ENCODE data around the gene CHEK1. TPM values are rescaled to one million over a fixed set of nuclear protein-coding genes. Genes with fewer than 3 reads are reported as not detected.

CHEK1 gene
- total RNA-seq, 1 donor from 2014 or later: 57.0 TPM

DNA sequence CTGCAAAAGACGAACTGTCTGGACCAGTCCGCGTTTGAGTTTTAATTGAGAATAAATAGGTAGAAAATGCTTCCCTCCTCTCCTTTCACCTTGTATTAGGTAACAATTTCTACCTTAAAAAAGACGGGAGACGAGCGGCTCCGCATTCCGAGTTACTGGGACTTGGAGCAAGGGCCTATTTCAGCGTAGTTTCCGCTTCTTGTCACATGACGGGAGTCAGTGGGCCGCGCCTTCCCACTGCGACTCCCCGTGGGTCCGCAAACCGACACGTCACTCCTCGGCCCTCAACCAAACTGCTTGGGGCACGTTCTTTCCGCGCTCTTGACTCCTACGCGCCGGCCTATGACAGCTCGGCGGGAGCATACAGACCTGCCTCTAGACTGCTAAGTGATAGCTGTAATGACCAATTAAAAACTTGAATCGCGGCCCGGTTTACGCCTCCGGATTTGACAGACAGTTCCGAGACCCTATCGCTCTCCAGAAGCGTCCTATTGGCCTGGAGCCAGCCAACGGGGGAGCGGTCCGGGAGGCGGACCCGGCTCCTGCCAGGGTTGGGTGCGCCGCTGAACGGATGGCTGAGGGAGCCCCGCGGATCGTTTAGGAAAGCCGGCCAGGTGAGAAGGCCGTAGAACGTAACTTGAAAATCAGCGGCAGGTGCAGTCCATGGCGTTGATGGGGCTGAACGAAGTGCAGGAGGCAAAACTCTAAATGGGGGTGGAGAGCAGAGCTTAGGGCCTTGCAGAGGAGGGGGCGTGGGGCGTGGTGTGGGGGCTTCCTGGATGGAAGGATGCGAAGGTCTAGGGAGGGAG lies 32.5 kb upstream of the CHEK1 start, which contains the start of gene STT3A:
STT3A (plus strand) TSS at position 548 of the 809 bp plus-strand sequence. CDS start 3,064 bp downstream, outside the sequence.
- H3K4me3 Mint-ChIP-seq (ENCODE audit: unreplicated experiment): peak within 1 kb of the TSS; percentile 99

DNA sequence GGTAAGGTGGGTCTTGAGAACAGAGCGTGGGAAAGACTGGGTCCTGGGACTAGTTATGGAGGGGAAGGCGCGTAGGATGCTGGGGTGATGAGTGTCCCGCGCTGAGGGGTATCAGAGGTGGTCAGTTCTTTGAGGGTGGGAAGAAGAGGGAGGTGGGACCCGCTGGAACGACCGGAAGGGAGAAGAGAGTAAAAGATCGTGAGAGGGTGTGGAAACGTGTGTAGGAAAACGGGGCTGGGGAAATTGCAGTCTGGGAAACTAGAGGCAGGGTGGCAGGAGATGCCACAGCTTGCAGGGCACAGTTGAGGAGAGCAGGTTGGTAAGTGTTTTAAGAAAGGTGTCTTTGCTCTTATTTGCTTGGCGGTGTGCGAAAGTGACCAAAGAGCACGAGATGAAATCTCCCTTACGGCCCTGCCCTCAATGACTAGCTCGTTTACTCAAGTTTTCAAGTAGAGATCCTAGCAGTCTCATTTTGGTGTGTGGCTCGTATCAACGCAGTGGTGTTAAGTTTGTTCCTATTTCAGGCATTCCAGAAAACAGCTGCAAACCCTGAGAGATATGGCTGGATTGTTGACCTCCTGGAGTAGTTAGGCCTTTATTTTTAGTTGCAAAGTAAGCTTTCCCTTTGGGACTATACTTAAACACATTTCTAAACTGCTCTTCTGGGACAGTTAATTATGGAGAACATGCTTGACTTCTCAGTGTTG lies 31.7 kb upstream of the CHEK1 start:
- H3K27me3 Mint-ChIP-seq (ENCODE audit: unreplicated experiment): peaks cover 5% of the 10 kb centered on the region
- no peak for DNase-seq (ENCODE audit: low spot score)
- H3K27ac Mint-ChIP-seq (ENCODE audit: unreplicated experiment): peak overlapping the region; percentile 85
- peaks cover 17% of the 10 kb centered on the region for H3K4me1 Mint-ChIP-seq (ENCODE audit: unreplicated experiment)
- TF ChIP-seq CTCF (IDR thresholded peaks at IDR 0.05; ENCODE audit: unreplicated experiment): no peak
- H3K4me3 Mint-ChIP-seq (ENCODE audit: unreplicated experiment): peak overlapping the region; percentile 99
- H3K36me3 Mint-ChIP-seq (ENCODE audit: low read depth, unreplicated experiment): peaks cover 9% of the 10 kb centered on the region
- H3K9me3 Mint-ChIP-seq (ENCODE audit: unreplicated experiment): no peaks in the 10 kb centered on the region

More for the DNA sequence above, 32.5 kb upstream of the CHEK1 start, which contains the start of gene STT3A:
- TF ChIP-seq CTCF (IDR thresholded peaks at IDR 0.05; ENCODE audit: unreplicated experiment): no peak
- Mint-ChIP-seq H3K4me1 (ENCODE audit: unreplicated experiment) (peaks cover 17% of the 10 kb centered on the region), H3K36me3 (ENCODE audit: low read depth, unreplicated experiment) (peaks cover 7% of the 10 kb centered on the region), H3K9me3 (ENCODE audit: unreplicated experiment) (no peaks in the 10 kb centered on the region), H3K27me3 (ENCODE audit: unreplicated experiment) (peaks cover 5% of the 10 kb centered on the region), H3K27ac (ENCODE audit: unreplicated experiment) (peak within 1 kb of the TSS; percentile 97)
- DNase-seq (ENCODE audit: low spot score): peak; percentile 96

DNA sequence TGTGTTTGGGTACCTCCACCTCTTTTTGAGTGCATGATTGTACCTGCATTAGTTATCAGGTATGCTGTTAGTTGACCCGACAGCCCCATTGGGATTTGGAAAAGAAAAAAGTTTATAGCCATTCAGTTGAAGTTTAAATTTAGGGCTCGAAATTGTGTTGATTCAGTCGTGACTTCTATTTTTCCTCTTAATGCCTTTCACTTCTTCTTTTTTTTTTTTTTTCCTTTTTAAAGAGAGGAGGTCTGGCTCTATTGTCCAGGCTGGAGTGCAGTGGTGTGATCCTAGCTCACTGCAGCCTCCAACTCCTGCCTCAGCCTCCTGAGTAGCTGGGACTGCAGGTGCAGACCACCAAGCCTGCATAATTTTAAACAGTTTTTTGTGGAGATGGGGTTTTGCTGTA lies 30.0 kb upstream of the CHEK1 start:
- H3K27me3 Mint-ChIP-seq (ENCODE audit: unreplicated experiment): peaks cover 6% of the 10 kb centered on the region
- H3K27ac Mint-ChIP-seq (ENCODE audit: unreplicated experiment): no peak overlapping the region
- H3K4me1 Mint-ChIP-seq (ENCODE audit: unreplicated experiment): peaks cover 14% of the 10 kb centered on the region
- H3K36me3 Mint-ChIP-seq (ENCODE audit: low read depth, unreplicated experiment): peaks cover 13% of the 10 kb centered on the region
- no peak overlapping the region for H3K4me3 Mint-ChIP-seq (ENCODE audit: unreplicated experiment)
- TF ChIP-seq CTCF (IDR thresholded peaks at IDR 0.05; ENCODE audit: unreplicated experiment): no peak
- no peak for DNase-seq (ENCODE audit: low spot score)
- H3K9me3 Mint-ChIP-seq (ENCODE audit: unreplicated experiment): no peaks in the 10 kb centered on the region

DNA sequence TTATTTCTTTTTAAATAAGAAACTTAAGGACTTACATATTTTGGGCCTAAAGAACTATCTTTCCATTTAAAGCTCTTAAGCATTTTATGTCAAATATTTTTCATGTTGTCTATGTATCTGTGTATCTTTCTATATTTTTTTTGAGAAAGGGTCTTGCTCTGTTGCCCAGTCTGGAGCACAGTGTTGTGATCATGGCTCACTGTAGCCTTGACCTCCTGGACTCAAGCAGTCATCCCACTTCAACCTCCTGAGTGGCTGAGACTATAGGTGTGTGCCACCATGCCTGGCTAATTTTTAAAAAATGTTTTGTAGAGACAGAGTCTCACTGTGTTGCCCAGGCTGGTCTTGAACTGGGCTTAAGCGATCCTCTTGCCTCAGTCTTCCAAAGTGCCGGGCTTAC lies 24.3 kb upstream of the CHEK1 start:
- Mint-ChIP-seq H3K27ac (ENCODE audit: unreplicated experiment) (no peak overlapping the region), H3K36me3 (ENCODE audit: low read depth, unreplicated experiment) (peaks cover 29% of the 10 kb centered on the region)

More for the DNA sequence above, 24.3 kb upstream of the CHEK1 start:
- H3K4me1 Mint-ChIP-seq (ENCODE audit: unreplicated experiment): no peaks in the 10 kb centered on the region
- no peak for DNase-seq (ENCODE audit: low spot score)
- no peak for TF ChIP-seq CTCF (IDR thresholded peaks at IDR 0.05; ENCODE audit: unreplicated experiment)
- no peaks in the 10 kb centered on the region for H3K9me3 Mint-ChIP-seq (ENCODE audit: unreplicated experiment)
- peaks cover 1% of the 10 kb centered on the region for H3K27me3 Mint-ChIP-seq (ENCODE audit: unreplicated experiment)
- no peak overlapping the region for H3K4me3 Mint-ChIP-seq (ENCODE audit: unreplicated experiment)
